RWPE2 (cell line): ENCODE results near the gene LIMK1.

Source experiments
- ATAC-seq: fragments of 200-7000 bp; cut with Tn5 transposase; 3 replicates; pipeline ENCODE4 v1.9.1; 2021; ENCODE audit warnings: low read depth
- DNase-seq: peaks from one replicate; pipeline ENCODE4 v3.0.0-alpha.2; 2020; ENCODE audit warnings: low spot score
- H3K27ac ChIP-seq: fragments of 450-650 bp; 2 replicates; pipeline ENCODE4 v1.5.1; 2017; ENCODE audit warnings: mild to moderate bottlenecking; ENCODE audit not compliant: poor library complexity, severe bottlenecking
- H3K27me3 ChIP-seq: fragments of 250-450 bp; sonication (Bioruptor Pico); 2 replicates; pipeline ENCODE4 v1.5.1; 2021; ENCODE audit warnings: mild to moderate bottlenecking, moderate library complexity; ENCODE audit not compliant: insufficient read depth, poor library complexity, severe bottlenecking
- H3K36me3 ChIP-seq: fragments of 250-450 bp; sonication (Bioruptor Pico); 2 replicates; pipeline ENCODE4 v1.5.1; 2020; ENCODE audit warnings: low read depth, mild to moderate bottlenecking, moderate library complexity
- H3K4me1 ChIP-seq: fragments of 250-450 bp; sonication (Bioruptor Pico); 2 replicates; pipeline ENCODE4 v1.5.1; 2021; ENCODE audit warnings: mild to moderate bottlenecking, moderate library complexity; ENCODE audit not compliant: insufficient read depth, poor library complexity, severe bottlenecking
- H3K4me3 ChIP-seq: fragments of 250-450 bp; sonication (Bioruptor Pico); 2 replicates; pipeline ENCODE4 v1.5.1; 2021; ENCODE audit warnings: mild to moderate bottlenecking, moderate library complexity; ENCODE audit not compliant: severe bottlenecking
- H3K9me3 ChIP-seq: fragments of 250-450 bp; sonication (Bioruptor Pico); 2 replicates; pipeline ENCODE4 v1.5.1; 2021; ENCODE audit warnings: mild to moderate bottlenecking, moderate library complexity; ENCODE audit not compliant: severe bottlenecking
- TF ChIP-seq, protein P1 (sequence below): fragments of 450-650 bp; IDR thresholded peaks from one replicate; pipeline ENCODE4 v1.5.1; 2017; ENCODE audit warnings: mild to moderate bottlenecking, moderate library complexity; ENCODE audit not compliant: poor library complexity, severe bottlenecking

LIMK1 gene

DNA sequence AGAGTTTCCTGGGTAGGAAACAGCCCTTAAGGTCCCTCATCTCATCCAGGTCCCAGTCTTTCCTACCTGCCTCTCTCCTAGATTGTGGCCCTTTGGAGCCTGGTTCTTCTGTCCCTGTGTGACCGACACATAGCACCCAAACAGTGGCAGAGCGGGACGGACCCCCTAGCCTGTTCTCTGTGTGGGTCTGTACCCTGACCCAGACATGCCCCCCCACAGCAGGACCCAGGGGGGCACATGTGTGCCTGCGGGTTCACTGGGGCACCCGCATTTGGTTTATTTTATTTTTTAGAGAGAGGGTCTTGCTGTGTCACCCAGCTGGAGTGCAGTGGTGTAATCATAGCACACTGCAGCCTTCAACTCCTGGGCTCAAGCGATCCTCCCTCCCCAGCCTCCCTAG lies 11.5 kb downstream of the LIMK1 start:
- H3K9me3 ChIP-seq, result peaks cover 9% of the 10 kb centered on the region
- H3K36me3 ChIP-seq, result peaks cover 32% of the 10 kb centered on the region
- TF ChIP-seq, protein P1, sequence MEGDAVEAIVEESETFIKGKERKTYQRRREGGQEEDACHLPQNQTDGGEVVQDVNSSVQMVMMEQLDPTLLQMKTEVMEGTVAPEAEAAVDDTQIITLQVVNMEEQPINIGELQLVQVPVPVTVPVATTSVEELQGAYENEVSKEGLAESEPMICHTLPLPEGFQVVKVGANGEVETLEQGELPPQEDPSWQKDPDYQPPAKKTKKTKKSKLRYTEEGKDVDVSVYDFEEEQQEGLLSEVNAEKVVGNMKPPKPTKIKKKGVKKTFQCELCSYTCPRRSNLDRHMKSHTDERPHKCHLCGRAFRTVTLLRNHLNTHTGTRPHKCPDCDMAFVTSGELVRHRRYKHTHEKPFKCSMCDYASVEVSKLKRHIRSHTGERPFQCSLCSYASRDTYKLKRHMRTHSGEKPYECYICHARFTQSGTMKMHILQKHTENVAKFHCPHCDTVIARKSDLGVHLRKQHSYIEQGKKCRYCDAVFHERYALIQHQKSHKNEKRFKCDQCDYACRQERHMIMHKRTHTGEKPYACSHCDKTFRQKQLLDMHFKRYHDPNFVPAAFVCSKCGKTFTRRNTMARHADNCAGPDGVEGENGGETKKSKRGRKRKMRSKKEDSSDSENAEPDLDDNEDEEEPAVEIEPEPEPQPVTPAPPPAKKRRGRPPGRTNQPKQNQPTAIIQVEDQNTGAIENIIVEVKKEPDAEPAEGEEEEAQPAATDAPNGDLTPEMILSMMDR, result no peak
- H3K27ac ChIP-seq, result peak overlapping the region; percentile 86
- ATAC-seq, result no peak
- peaks cover 22% of the 10 kb centered on the region for H3K4me1 ChIP-seq
- H3K4me3 ChIP-seq, result no peak overlapping the region
- no peaks in the 10 kb centered on the region for H3K27me3 ChIP-seq
- DNase-seq, result no peak

DNA sequence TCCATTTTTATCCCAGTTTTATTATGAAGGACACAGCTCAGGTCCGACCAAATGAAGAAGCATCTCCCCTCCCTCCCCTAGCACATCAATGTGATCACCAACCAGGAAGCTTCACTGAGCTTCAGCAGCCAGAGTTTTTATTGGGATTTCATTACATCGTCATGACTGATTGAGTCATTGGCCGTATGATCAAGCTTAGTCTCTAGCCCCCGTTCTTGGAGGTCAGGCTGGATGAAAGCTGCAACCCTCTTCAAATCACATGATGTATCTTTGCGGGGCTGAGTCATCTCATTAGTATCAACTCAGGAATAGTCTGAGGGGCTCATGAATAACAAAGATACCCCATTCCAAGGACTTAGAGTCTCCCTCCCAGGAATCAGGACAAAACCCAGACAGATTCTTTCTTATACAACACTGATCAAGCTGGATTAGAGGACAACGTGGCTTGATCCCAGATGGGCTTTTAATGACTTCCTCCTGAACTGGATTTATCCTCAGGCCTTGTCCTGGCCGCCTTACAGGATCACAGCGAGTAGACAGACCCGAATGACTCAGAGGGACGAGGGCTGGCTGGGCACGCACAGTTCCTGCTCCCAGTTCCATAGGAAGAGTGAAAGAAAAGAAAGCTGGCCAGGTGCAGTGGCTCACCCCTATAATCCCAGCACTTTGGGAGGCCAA lies 14.5 kb downstream of the LIMK1 start:
- ATAC-seq (peak; percentile 79), DNase-seq (no peak)
- Histone ChIP-seq H3K27me3 (no peaks in the 10 kb centered on the region), H3K9me3 (peaks cover 9% of the 10 kb centered on the region), H3K36me3 (peaks cover 35% of the 10 kb centered on the region), H3K27ac (peak overlapping the region; percentile 90), H3K4me1 (peaks cover 22% of the 10 kb centered on the region), H3K4me3 (no peak overlapping the region)
- TF ChIP-seq, protein P1, result no peak

DNA sequence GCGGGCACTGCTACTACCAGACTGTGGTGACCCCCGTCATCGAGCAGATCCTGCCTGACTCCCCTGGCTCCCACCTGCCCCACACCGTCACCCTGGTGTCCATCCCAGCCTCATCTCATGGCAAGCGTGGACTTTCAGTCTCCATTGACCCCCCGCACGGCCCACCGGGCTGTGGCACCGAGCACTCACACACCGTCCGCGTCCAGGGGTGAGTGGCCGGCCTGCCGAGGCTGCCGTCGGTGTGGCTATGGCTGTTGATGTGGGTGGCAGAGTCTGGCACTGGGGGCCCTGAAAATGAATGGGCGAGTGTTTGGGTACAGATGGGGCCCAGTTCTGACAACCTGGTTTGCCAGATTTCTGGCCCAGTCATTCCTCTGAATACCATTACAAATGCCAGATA lies 15.4 kb downstream of the LIMK1 start:
- H3K27ac ChIP-seq, result peak overlapping the region; percentile 90
- peaks cover 40% of the 10 kb centered on the region for H3K36me3 ChIP-seq
- TF ChIP-seq, protein P1, result no peak
- no peak for DNase-seq
- H3K4me3 ChIP-seq, result no peak overlapping the region
- H3K27me3 ChIP-seq, result no peaks in the 10 kb centered on the region
- H3K4me1 ChIP-seq, result peaks cover 16% of the 10 kb centered on the region
- peaks cover 9% of the 10 kb centered on the region for H3K9me3 ChIP-seq
- ATAC-seq, result no peak

DNA sequence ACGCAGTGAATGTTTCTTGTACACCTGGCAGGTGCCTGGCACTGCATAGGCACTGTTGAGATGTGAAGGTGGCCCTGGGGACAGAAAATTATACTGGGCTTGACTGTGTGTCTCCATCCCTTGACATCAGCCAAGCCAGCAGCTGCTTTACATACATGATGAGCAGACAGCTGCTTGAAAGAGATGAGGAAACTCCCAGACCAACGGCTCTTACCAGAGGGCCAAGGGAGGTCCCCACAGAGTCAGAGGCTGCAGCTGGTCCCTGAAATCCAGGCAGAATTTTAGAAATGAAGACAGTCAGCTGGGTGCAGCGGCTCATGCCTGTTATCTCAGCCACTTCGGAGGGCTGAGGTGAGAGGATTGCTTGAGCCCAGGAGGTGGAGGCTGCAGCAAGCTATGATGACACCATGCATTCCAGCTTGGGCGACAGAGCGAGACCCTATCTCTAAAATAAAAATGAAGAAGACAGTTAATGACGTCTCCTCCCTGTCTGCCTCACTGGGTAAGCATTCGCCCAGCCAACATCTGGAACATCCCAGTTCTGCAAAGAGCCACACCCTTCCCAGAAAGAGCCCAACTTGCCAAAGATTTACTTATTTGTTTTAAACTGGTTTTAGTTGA lies 17.6 kb downstream of the LIMK1 start:
- H3K4me3 ChIP-seq, result no peak overlapping the region
- no peaks in the 10 kb centered on the region for H3K27me3 ChIP-seq
- no peak for DNase-seq
- H3K9me3 ChIP-seq, result peaks cover 9% of the 10 kb centered on the region
- peaks cover 50% of the 10 kb centered on the region for H3K36me3 ChIP-seq
- TF ChIP-seq, protein P1, result no peak
- ATAC-seq, result no peak
- peaks cover 15% of the 10 kb centered on the region for H3K4me1 ChIP-seq
- H3K27ac ChIP-seq, result no peak overlapping the region

DNA sequence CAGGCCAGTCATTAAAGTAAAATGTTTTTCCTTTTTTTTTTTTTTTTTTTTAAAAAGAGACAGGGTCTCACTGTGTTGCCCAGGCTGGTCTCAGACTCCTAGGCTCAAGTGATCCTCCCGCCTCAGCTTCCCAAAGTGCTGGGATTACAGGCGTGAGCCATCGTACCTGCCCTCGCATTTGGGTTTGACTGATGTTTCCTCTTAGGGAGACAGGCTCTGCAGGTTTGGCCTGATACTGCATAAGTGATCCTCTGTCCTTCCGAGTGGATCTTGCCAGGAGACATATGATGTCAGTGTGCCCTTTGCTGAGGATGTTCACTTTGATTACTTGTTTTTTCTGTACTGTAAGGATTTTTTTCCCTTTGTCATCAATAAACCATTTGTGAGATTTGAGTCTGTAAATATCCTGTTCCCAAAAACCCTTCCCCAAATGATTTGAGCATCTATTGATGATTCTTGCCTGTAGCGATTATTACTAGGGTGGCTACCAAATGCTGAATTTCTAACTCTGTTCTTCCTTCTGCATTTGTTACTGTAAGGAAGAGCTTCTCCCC lies 19.7 kb downstream of the LIMK1 start:
- Histone ChIP-seq H3K4me1 (peaks cover 9% of the 10 kb centered on the region), H3K4me3 (no peak overlapping the region), H3K27ac (peak overlapping the region; percentile 52), H3K9me3 (no peaks in the 10 kb centered on the region), H3K27me3 (no peaks in the 10 kb centered on the region), H3K36me3 (peaks cover 53% of the 10 kb centered on the region)
- TF ChIP-seq, protein P1, result no peak
- DNase-seq (no peak), ATAC-seq (no peak)
